ENCODE data around the gene OR10P1.
A peak's percentile ranks its signal among the peaks of the same experiment; 100 is the strongest.
"Not testable (repeated sequence)": the region's sequence is repeated elsewhere in the genome, so short reads cannot be mapped to it uniquely, and the experiment has no call there.

OR10P1 gene, protein sequence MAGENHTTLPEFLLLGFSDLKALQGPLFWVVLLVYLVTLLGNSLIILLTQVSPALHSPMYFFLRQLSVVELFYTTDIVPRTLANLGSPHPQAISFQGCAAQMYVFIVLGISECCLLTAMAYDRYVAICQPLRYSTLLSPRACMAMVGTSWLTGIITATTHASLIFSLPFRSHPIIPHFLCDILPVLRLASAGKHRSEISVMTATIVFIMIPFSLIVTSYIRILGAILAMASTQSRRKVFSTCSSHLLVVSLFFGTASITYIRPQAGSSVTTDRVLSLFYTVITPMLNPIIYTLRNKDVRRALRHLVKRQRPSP

GRCh38 chr12:55636853-55637252 lies at the start of gene OR10P1:
TSS of gene OR10P1 (plus strand) at chr12:55636892. CDS start at chr12:55636892, 0 bp downstream.
- DNase-seq = no peak

GRCh38 chr12:55590152-55590551 lies 46.5 kb upstream of the OR10P1 start:
- not testable (repeated sequence) for DNase-seq

DNA sequence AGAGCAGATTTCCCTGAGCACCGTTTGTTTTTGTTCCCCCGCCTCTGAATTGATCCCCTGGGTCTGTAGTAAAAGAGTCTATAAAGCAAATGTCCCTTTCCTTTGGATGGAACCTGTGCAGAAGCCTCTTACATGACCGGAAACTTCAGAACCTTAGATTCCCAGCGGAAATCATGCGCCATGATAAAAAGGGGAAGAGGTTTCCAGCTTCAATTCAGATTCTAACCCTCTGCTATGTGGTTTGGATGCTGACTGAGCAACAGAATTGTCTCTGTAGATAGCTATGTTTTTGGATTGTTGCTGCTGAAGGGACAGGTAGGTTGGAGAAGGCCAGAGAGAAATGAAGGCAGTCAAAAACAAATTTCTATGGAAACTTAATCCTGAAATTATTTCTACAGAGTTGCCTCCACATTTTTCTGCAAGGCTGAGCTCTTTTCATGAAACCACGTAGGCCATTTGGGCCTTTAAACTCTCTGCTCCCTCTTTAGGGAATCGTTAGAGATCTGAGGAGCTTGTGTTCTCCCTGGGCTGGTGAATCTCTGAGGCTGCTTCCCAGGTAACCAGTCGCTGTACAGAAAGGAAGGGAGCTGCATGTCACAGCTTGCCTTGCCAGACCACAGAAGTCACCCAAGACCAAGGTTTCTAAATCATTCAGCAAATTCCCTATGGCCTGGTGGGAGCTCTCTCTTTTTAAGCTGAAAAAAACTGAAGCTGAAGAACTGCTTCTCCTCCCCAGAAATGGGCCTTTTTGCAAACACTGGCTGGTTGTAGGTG lies 28.7 kb upstream of the OR10P1 start:
- no peak for DNase-seq

GRCh38 chr12:55610598-55610997 lies 26.1 kb upstream of the OR10P1 start:
- DNase-seq = no peak

DNA sequence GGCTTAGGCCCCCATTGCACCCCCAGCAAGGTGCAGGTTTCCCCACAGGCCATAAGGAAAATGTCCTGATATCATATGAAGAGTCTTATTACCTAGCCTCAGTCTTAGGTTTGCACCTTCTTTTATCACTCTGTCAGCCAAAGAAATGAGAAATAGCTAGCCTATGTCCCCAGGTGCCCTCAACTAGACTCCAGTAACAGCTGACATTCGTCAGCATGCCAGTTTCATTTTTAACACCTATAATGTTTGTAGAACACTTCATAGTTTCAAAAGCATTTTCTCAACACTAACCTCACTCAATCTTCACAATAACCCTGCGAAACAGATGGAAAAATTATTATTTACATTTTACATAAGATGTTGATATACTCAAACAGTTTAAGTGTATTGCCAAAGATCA lies 24.0 kb upstream of the OR10P1 start:
- no peak for DNase-seq

GRCh38 chr12:55614764-55615163 lies 21.9 kb upstream of the OR10P1 start:
- no peak for DNase-seq

GRCh38 chr12:55619354-55620138 lies 17.1 kb upstream of the OR10P1 start:
- DNase-seq = peak; percentile 98

DNA sequence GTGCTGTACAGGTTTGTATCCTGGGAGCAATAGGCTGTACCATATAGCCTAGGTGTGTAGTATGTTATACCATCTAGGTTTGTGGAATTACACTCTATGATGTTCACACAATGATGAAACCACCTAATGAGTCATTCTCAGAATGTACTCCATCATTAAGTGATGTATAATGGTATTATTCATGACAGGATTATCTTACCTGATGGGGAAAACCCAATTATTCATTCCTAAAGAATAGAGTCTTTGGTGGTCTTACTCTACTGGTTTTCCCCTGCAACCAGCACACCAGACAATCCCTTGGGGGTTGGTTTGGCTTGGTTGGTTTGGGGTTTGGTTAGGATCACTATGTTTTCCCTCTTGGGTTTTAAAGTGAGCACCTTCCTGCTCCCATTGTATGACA lies 12.6 kb upstream of the OR10P1 start:
- no peak for DNase-seq

- no peak for DNase-seq
These were observed 10.5 kb upstream of the OR10P1 start for GRCh38 chr12:55626154-55626553.

DNA sequence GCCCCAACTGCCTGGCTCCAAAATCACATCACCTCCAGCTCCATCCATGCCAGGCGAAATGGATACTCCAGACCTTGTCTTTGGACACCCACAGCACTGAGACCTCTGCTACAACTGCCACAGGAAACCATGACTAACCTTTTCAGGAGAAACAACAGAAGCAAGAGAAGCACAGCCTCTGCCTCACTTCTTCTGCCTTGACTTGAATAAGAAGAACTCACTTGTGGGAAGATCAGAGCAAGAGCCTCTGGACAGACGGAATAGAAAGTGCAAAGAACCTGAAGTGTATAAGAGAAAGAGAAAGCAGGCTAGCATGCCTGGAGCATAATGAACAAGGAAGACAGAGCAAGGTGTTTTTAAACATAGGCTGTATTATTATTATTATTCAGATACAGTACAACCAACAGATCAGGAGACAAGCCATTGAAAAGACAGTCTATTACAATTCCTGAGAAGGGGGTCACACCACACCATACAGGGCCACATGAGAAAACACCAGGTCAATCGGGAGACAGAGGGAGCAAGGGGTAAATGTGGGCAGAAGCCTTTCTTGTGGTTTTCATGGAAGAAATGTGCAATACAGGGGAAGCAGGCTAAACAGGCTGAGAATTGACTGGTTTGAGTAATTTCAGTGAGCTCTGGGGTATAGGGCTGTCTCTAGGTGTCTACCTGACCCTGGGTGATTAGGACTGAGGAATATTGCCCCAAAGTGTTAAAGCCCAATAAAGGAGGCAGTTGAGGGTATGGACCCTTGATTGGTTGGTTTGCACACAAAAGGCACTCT lies 7.4 kb upstream of the OR10P1 start:
- no peak for DNase-seq

DNA sequence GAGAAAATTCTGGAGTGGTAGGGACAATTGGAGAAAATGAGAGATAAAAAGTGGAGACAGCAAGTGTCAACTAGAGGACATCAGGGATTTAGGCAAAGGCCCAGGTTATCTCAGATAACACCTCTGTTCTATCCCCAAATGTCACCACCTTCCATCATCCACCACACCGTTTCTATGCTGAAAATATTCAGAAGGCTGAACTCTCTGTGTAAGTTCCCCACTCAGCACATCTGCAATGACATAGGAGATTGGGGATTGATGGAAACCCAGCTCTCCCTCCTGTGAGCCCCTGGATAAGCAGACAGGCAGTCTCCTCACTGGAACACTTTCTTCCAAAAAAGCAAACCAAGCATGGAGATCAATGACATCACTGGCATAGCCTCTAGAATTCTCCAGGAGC lies 5.6 kb upstream of the OR10P1 start:
- no peak for DNase-seq

DNA sequence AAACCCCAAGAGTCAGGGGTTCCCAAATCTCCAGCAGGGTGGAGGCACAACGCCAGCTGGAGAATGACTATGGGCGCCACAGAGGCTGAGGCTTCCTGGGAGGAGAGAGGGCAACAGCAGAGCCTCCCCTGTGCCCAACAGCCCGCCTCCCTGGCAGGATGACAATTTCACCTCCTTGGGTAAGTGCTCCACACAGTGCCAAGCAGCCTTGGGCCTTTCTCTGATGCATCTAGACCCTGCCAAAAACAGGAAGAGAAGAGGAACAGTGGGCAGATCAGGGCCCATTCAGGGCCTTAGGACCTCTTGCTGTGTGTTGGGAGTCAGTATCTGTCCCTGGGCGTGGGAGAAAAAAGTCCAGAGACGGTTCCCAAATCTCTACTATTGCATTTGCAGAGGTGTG lies 5.0 kb upstream of the OR10P1 start:
- DNase-seq = no peak

- DNase-seq = no peak
These were observed 3.5 kb upstream of the OR10P1 start for GRCh38 chr12:55633151-55633550.

DNA sequence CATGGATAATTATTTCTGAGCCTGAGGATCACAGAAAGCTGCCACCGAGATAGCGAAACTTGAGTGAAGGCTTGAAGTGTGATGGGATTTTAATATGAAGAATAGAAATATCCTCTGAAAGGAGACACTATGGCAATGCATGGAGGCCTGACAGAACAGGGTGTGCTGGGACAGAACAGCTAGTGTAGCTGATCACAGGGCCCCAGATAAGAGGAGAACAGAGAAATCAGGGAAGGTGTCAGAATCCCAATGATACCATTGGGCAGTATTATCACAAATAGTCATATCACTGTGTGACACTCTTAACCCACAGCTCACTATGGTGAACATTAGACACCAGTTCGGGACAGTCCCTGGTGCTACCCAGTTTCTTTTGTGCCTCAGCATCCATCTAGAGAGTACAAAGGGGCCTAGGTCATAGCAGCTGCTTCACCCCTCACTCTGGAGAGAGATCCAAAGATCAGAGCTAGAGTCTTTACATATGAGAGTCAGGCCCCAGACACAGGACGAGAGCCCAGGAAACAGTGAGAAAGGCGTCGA lies 506 bp upstream of the OR10P1 start:
- no peak for DNase-seq

GRCh38 chr12:55637467-55637866 lies 775 bp downstream of the OR10P1 start:
- DNase-seq = no peak

DNA sequence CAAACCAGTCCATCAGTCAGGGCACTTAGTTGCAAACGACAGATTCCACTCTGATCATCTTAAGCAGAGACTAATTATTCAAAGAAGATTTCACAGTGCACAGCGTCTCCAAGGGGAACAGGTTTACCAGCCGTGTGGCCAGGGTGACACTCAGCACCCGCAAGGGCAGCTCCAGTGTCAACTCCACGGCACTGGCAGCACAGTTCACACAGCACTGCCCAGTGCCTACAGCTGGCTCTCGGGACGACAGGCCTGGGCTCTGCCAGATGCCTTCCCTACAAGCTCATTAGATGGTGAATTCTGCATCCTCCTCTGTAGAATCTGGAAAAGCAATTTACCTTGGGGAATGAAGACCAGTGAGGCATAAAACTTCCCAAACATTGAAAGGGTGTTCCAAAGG lies 4.9 kb downstream of the OR10P1 start:
- no peak for DNase-seq

GRCh38 chr12:55642267-55642666 lies 5.6 kb downstream of the OR10P1 start:
- no peak for DNase-seq

DNA sequence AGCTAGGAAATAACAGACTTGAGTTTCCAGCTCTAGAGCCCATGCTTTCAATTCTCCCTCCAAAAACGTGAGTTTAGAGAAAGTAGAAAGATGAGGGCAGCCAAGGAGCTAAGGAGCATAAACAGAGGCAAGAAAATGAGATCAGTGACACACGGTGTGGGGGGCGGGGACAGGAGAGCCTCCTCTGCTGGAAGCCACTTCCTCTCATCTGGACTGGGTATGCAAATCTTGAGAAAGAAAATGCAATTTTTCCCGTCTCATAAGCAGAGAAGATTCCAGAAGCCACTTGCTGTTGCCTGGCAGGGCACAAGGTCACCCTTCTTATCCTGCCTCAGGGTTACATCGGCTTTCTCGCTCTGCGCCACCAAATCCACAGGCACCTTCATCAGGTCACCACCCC lies 6.0 kb downstream of the OR10P1 start:
- no peak for DNase-seq

DNA sequence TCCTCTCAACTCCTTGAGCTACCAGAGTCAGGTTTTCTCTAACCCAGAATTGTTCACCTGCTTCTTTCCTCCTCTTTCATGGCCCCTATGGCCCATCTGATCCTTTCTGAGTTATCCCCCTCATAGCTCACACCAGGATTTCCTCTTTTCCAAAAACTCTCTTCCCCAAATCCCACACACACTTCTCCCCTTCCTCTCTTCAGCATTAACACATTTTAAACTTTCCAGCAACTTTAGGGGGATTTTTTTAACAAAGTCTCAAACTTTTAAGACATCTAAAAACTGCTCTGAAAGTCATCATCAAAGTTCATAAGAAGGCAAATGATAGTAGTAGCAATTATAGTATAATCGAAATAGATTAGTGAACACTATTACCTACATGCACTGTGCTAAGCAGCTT lies 7.9 kb downstream of the OR10P1 start:
- DNase-seq = no peak

DNA sequence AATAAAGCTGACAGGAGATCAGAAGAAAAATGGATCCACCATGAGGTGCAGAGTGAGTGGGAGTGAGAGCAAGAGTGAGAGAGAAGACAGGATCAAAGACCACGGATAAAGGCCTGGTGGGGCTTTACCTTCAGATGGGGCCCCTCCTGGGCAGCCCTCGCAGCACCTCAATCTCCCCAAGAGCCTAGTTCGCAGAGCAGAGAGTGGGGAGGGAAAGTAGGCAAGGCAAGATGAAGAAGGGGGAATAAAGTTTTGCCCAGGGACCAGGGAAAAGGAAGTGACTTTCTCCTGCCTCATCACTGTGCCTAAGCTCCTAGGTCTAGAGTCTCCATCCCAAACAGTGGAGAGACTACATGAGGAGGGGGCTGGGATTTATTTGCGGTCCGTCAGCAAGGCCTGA lies 10.3 kb downstream of the OR10P1 start:
- no peak for DNase-seq

DNA sequence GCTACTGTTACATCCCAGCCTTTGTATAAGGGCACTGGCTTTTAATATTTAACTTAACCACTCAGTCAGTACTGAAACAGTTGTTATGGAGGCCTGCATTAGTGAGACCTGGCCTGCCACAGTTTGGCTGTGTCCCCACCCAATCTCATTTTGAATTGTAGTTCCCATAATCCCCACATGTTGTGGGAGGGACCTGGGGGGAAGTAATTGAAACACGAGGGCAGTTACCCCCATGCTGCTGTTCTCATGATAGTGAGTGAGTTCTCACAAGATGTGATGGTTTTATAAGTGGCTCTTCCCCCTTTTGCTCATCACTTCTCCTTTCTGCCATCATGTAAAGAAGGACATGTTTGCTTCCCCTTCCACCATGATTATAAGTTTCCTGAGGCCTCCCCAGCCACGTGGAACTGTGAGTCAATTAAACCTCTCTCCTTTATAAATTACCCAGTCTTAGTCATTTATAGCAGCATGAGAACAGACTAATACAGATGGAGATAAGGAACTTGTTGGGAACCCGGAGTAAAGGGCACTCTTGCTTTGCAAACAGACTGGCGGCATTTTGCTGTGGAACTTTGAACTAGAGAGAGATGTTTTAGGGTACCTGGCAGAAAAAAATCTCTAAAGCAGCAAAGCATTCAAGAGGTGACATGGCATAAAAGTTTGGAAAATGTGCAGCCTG lies 14.1 kb downstream of the OR10P1 start:
- DNase-seq = not testable (repeated sequence)

- DNase-seq = no peak
These were observed 14.6 kb downstream of the OR10P1 start for GRCh38 chr12:55651299-55651683.
